Daoy (cell line): ENCODE data around the gene CRYL1. TPM values are rescaled to one million over a fixed set of nuclear protein-coding genes. Genes with fewer than 3 reads are reported as not detected.

Experiments used
- DNase-seq: peaks from one replicate; pipeline ENCODE4 v3.0.0-alpha.2; 2015; ENCODE audit warnings: low read depth
- total RNA-seq: library from RNA; depleted of rRNA; stranded (reverse); fragments of >200 nt; shearing (Covaris generic); gene quantifications from 2 replicates; pipeline ENCODE4 v1.2.3, GENCODE V29; 2014; rRNA removed

The CRYL1 gene
- total RNA-seq, 1 experiment from 2014 or later = 3.5 TPM

DNA sequence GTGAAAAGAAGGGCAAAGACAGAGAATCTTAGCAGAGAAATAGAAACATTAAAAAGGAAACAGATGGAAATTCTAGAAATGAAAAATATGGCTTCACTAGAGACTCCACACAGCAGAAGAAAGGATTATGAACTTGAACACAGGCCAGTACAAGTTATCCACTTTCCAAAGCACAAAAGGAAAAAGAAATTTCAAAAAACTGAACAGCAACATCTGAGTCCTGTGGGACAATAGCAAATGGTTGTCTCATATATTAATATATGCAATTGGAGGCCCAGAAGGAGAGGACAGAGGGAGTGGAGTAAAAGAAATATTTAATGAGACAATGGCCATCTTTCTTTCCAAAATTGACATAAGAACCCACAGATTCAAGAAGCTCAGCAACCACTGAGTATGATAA is 151.8 kb downstream of the CRYL1 start:
- DNase-seq = no peak

DNA sequence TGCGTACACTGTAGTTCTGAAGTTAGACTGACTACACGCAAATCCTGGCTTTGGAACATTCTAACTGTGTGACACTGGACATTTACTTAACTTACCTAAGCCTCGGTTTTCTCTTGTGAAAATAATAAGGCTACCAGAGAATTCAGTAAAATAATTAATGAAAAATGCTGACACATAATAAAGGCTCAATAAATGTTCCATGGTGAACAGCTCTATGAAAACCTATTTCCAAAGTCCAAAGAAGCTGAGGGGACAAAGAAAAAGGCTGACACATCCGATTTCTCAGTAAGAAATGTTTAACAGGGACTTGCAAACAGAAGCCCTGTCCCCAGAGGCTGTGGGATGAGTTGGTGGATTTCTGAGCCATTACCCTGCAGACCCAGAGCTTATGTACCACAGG is 153.8 kb downstream of the CRYL1 start:
- DNase-seq = no peak

GRCh38 chr13:20370815-20371421 is 154.7 kb downstream of the CRYL1 start:
- no peak for DNase-seq

DNA sequence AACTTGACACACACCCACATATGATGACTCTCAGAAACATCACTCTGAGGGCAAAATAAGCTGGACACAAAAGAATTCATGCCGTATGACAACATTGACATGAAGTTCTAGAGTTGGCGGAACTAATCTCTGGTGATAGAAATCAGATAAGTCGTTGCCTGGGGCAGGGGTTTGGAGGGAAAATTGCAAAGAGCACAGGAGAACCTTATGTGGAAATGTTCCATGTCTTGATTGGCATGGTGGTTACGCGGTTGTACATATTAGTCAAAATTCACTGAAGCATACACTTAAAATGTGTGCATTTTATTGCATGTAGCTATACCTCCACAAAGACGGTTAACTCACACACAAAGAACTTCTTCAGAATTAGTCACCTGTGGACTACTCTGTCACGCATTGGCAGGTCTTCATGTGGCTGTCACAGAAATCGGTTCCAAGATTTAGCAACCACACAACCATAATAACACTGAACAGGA is 155.7 kb downstream of the CRYL1 start:
- DNase-seq = no peak

GRCh38 chr13:20366056-20366455 is 159.6 kb downstream of the CRYL1 start:
- DNase-seq = no peak

DNA sequence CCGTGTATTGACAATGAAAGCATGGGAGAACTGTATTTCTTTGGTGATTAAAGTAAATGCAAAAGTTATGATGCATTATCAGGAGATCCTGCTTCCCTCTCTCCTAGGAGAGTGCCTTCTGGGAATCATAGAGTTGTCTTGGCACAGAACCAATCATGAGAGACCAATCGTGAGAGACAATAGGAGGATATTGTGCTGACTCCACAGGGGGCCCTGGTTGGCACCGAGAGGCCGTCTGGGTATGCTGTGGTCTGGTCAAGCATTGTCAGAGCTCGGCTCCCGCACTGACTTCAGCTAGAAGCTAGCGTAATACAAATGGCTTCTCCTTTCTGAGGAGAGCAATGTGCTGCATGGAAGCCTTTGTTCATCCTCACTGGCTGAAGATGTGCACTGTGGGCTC is 162.1 kb downstream of the CRYL1 start:
- peak; percentile 14 for DNase-seq

GRCh38 chr13:20363172-20363571 is 162.5 kb downstream of the CRYL1 start:
- DNase-seq = no peak

GRCh38 chr13:20362484-20363041 is 163.1 kb downstream of the CRYL1 start:
- DNase-seq = no peak

DNA sequence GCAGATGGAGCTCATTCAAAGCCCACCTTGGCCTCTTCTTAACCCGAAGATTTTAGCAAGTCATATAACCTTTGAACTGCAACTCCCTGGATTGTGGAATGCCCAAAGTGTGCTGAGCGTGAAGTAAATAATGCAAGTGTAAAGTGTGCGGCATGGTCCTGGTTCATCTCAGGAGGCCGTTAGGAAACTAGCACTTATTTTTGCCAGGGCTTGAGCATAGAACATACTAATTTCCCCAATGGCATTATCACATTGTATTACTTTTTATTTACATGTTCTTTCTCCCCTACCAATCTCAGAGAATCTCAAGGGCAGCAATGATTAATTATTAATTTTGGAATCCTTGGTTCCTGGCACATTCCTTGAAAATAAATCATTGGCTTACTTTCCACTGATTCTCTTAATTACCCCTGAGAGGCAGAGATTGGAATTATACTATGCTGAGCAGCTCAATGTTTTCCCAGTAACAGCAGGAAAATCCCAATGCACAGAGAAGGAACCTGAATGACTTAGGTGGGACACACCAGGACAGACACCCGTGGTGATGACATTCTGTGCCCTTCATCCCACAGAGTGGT is 164.7 kb downstream of the CRYL1 start:
- no peak for DNase-seq

DNA sequence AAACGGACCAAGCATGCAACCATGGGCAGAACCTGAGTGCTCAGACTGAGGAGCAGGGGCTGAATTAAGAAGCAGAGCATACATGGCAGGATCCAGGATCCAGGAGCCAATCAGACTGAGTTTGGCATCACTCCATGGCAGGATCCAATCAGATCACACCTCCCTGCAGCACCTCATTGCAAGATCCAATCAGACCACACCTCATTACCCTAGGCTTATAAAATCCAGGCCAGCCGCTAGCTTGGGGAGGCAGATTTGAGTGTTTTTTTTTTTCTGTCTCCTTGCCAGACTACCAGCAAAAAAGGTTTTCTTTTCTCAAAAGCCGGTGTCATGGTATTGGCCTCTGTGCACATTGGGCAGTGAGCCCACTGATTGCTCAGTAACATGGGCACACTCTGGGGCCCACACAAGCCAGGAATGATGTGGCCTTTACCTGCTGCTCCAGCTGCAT is 165.6 kb downstream of the CRYL1 start:
- DNase-seq = peak; percentile 47

- peak; percentile 88 for DNase-seq
Observed at GRCh38 chr13:20359335-20359734, 166.3 kb downstream of the CRYL1 start.

DNA sequence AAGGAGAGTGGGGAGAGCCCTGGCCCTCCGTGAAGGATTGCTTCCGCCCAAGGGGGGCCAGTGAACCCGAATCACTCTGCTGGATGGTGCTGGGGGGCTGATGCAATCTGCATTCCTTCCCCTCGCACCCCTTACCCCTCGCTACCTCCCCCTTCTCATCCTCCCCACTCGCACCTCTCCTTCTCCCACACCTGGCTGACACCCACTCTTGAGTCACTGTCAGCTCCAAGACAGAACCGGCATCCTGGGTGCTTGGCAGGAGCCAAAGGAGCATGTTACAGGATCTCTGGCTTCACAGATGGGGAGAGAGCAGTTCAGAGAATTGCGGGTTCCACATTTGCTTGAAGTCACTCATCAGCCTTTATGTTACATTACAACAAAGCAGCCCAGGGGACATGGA is 167.6 kb downstream of the CRYL1 start:
- DNase-seq = no peak

GRCh38 chr13:20356444-20356843 is 169.2 kb downstream of the CRYL1 start:
- DNase-seq = no peak

GRCh38 chr13:20354722-20355121 is 170.9 kb downstream of the CRYL1 start:
- no peak for DNase-seq

DNA sequence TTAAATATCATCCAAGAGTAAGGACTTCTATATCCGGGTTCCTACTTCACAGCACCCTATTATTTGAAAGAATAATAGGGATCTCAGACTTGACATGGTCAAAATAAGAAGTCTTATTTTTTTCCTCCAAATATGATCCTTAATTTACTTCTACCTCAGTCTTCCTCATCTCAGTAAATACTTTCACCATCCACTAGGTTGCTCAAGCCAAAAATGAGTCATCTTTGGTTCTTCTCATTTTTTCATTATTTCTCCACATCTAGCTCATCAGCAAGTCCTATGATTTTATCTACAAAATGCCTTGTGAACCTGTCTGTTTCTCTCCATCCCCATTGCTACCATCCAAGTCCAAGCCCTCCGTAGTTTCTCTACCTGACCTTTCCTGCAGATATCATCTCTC is 171.7 kb downstream of the CRYL1 start:
- DNase-seq = no peak

Other genes starting within 250 kb of the CRYL1 start
- gene IFT88, start 41.3 kb upstream of the CRYL1 start, total RNA-seq = 9.0 and 9.8 TPM in 2 replicates
- gene IL17D, start 177.8 kb upstream of the CRYL1 start, total RNA-seq = 0.46 and 2.7 TPM in 2 replicates
- 9.8 and 10.4 TPM in 2 replicates for gene EEF1AKMT1, start 248.1 kb upstream of the CRYL1 start, total RNA-seq